PC-9 (cell line): ENCODE data around the gene ZBTB7A. TPM values are rescaled to one million over a fixed set of nuclear protein-coding genes. Genes with fewer than 3 reads are reported as not detected.

ENCODE experiments used
- BruUV-seq: library from RNA; stranded (reverse); fragments of 400-500 nt; replicated peaks from 2 replicates; lab custom pipeline; 2021; lab: Mats Ljungman, UMichigan
- CTCF ChIA-PET: fragments of 300-600 bp; sonication (Branson Sonifier 250); formaldehyde crosslinking; loops from one replicate; lab custom pipeline; 2022; ENCODE audit warnings: antibody characterized with exemption; lab: Charles Lee
- POLR2A ChIA-PET: fragments of 300-600 bp; sonication (Branson Sonifier 250); formaldehyde crosslinking; loops from one replicate; lab custom pipeline; 2022; ENCODE audit warnings: antibody characterized with exemption; ENCODE audit not compliant: unreplicated experiment; lab: Charles Lee
- DNase-seq, 2 experiments: peaks; one replicate each; pipeline versions ENCODE4 v3.0.0 to v3.0.0-alpha.2; 2015 to 2022; ENCODE audit warnings: mixed read lengths in 1 of 2
- H2AFZ ChIP-seq: fragments of 200-600 bp; sonication (generic); 2 replicates; pipeline ENCODE4 v1.8.1; 2017; ENCODE audit warnings: antibody characterized with exemption
- H3F3A ChIP-seq: fragments of 200-600 bp; sonication (generic); 2 replicates; pipeline ENCODE4 v1.8.1; 2017; ENCODE audit warnings: antibody characterized with exemption, mild to moderate bottlenecking, low read depth; ENCODE audit not compliant: insufficient read depth
- H3K27ac ChIP-seq: fragments of 200-600 bp; sonication (generic); 2 replicates; pipeline ENCODE4 v1.6.1; 2016; ENCODE audit warnings: mixed run types
- H3K27me3 ChIP-seq: fragments of 200-600 bp; sonication (generic); 2 replicates; pipeline ENCODE4 v1.6.1; 2016; ENCODE audit warnings: low read depth, mixed run types; ENCODE audit not compliant: insufficient read depth
- H3K36me3 ChIP-seq: fragments of 200-600 bp; sonication (generic); 2 replicates; pipeline ENCODE4 v1.6.1; 2016; ENCODE audit warnings: low read depth, mixed run types
- H3K4me1 ChIP-seq: fragments of 200-600 bp; sonication (generic); replicated peaks from 2 replicates; pipeline ENCODE4 v1.6.1; 2016; ENCODE audit warnings: mixed run types; ENCODE audit not compliant: insufficient read depth
- H3K4me2 ChIP-seq: fragments of 200-600 bp; sonication (generic); 2 replicates; pipeline ENCODE4 v1.6.1; 2017; ENCODE audit warnings: mixed run types
- H3K4me3 ChIP-seq: fragments of 200-600 bp; sonication (generic); 2 replicates; pipeline ENCODE4 v1.6.1; 2016; ENCODE audit warnings: mixed run types
- H3K79me2 ChIP-seq: fragments of 200-600 bp; sonication (generic); 2 replicates; pipeline ENCODE4 v1.6.1; 2017; ENCODE audit warnings: low read depth, mixed run types
- H3K9me2 ChIP-seq: fragments of 200-600 bp; sonication (generic); 2 replicates; pipeline ENCODE4 v1.8.1; 2017; ENCODE audit warnings: mild to moderate bottlenecking; ENCODE audit not compliant: insufficient read depth
- H3K9me3 ChIP-seq: fragments of 200-600 bp; sonication (generic); 2 replicates; pipeline ENCODE4 v1.8.1; 2016; ENCODE audit warnings: low read depth; ENCODE audit not compliant: insufficient read depth
- H4K20me1 ChIP-seq: fragments of 200-600 bp; sonication (generic); 2 replicates; pipeline ENCODE4 v1.8.1; 2017; ENCODE audit not compliant: insufficient read depth
- CTCF ChIP-seq: fragments of 200-600 bp; sonication (generic); conservative IDR thresholded peaks from 2 replicates; pipeline ENCODE4 v1.6.1; 2017; ENCODE audit warnings: mixed run types, antibody characterized with exemption, mild to moderate bottlenecking, moderate library complexity
- EZH2 ChIP-seq: fragments of 200-600 bp; sonication (generic); IDR thresholded peaks from 2 replicates; pipeline ENCODE4 v1.8.0; 2017; ENCODE audit warnings: antibody characterized with exemption, low read depth
- intact Hi-C: fragments of 100-400 bp; cut with micrococcal nuclease; formaldehyde crosslinking; loops from one replicate; pipeline ENCODE4 v1.10.0; 2022; ENCODE audit not compliant: unreplicated experiment
- total RNA-seq: library from RNA; stranded (reverse); gene quantifications from 2 replicates; pipeline ENCODE4 v1.2.3, GENCODE V29; 2021

Gene ZBTB7A
- total RNA-seq, 1 experiment from 2014 or later = 41.2 TPM

DNA sequence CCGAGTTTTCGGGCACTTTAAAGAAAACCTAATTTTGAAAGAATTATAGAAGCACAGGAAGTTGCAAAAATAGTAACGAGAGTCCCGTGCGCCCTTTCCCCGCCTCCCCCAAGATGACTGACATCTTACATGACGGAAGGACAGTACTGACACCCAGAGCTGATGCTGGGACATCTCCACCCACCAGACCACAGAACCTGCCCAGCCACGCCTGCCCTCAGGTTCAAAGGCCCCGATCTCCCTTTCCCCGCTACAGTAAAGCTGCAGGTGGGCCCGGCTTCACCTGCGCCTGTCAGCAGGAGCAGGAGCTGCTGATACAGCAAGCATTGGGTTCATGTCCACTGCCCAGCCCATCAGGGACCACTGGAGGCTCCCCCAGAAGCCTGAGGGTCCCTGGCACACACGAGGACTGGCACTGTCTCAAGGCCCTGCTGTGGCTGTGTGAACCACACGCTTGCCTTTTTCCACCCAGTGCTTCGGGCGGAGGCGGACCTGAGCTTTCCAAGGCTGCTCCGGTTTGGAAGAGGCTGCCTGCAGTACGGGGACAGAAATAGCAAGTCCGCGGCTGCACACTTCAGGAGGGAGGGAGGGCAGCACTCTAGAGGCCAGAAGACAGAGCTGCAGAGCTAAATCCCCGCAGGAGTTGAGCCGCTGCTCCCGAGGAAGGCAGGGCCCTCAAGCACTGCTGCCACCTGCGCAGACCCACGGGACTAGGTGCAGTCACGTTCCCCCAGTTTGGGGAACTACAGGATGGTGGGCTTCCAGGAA, 48.5 kb upstream of the ZBTB7A start:
- CTCF ChIA-PET = no interaction called here
- Histone ChIP-seq H3F3A (no peaks in the 10 kb centered on the region), H2AFZ (no peak overlapping the region), H3K27ac (no peak overlapping the region), H3K36me3 (no peaks in the 10 kb centered on the region), H3K79me2 (peaks cover 12% of the 10 kb centered on the region; the same call in 1 of the 2 replicates), H4K20me1 (no peaks in the 10 kb centered on the region; the same call in 1 of the 2 replicates), H3K4me3 (no peak overlapping the region), H3K9me3 (no peaks in the 10 kb centered on the region), H3K4me2 (no peak overlapping the region), H3K27me3 (no peaks in the 10 kb centered on the region), H3K4me1 (no peaks in the 10 kb centered on the region), H3K9me2 (no peaks in the 10 kb centered on the region)
- no TSS peak for BruUV-seq
- intact Hi-C loops = no loop called here
- POLR2A ChIA-PET = no interaction called here
- DNase-seq = no peak
- no peak for TF ChIP-seq CTCF

DNA sequence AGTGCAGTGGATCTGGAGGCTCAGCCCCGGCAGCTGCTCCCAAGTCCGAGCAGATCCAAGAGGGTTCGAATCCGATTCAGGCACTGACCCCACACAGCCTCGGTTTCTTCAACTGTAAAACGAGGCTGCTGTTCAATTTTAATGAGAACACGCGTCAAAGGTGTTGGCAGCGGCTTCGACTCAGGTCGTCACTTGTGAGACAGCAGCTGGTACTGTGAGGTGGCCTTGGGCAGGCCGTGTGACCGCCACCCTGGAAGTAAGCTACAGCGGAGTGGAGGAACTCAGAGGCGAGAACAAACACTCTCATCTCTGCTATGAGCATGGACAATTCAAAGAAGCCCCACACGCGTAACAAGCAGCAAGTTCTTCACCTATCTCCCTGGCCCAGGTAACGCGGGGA, 47.5 kb upstream of the ZBTB7A start:
- no TSS peak for BruUV-seq
- Histone ChIP-seq H3K79me2 (0 out of 2 replicates have a peak, but pooled peaks cover 2% of the 10 kb centered on the region), H3K4me2 (no peak overlapping the region), H2AFZ (no peak overlapping the region), H4K20me1 (no peaks in the 10 kb centered on the region), H3K4me1 (no peaks in the 10 kb centered on the region), H3K4me3 (no peak overlapping the region), H3K9me2 (no peaks in the 10 kb centered on the region), H3K9me3 (no peaks in the 10 kb centered on the region), H3K36me3 (no peaks in the 10 kb centered on the region), H3F3A (no peaks in the 10 kb centered on the region), H3K27ac (no peak overlapping the region), H3K27me3 (no peaks in the 10 kb centered on the region)
- intact Hi-C loops = no loop called here
- TF ChIP-seq EZH2 (no peak), CTCF (no peak)
- ChIA-PET CTCF (no interaction called here), POLR2A (no interaction called here)
- DNase-seq = no peak

DNA sequence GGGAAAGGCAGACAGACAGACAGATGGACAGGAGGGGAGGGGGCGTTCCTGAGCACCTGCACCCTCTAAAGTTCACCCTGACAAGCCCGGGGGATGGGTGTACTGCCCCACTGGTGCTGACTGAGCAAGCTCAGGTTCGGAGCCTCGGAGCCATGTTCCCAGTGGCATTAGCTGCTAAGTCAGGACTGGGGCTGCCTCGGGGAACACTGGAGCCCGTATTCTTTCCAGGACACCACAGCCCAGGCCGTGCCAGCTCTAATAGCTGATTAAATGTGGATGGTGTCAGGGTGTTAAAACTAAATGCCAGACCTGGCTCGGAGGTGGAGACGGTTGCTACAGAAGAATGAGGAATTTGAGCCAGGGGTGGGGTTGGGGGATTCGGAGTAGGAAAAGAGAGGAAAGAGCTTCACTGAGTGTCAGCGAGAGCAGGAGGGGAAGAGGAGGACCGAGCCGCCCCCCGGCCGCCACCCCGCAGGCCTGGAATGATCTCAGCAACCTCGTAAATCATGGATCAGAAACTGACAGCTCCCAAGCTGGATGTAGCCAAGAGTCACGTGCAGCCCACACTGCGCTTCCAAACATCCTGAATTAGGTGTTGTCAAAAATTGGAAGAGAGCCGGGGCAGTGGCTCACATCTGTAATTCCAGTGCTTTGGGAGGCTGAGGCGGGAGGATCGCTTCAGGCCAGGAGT, 46.8 kb upstream of the ZBTB7A start:
- Histone ChIP-seq H3K4me3 (no peak overlapping the region), H4K20me1 (no peaks in the 10 kb centered on the region), H3F3A (no peaks in the 10 kb centered on the region), H3K9me2 (no peaks in the 10 kb centered on the region), H3K79me2 (0 out of 2 replicates have a peak, but pooled peaks cover 2% of the 10 kb centered on the region), H3K36me3 (no peaks in the 10 kb centered on the region), H3K27me3 (no peaks in the 10 kb centered on the region), H3K9me3 (no peaks in the 10 kb centered on the region), H3K27ac (no peak overlapping the region), H2AFZ (no peak overlapping the region), H3K4me1 (no peaks in the 10 kb centered on the region), H3K4me2 (no peak overlapping the region)
- no peak for DNase-seq
- BruUV-seq = no TSS peak
- intact Hi-C loops = no loop called here
- ChIA-PET CTCF (no interaction called here), POLR2A (no interaction called here)
- no peak for TF ChIP-seq CTCF
- TF ChIP-seq EZH2 = no peak
